Germinal center (tissue), 1 donor: ENCODE data around the gene TRIM56.
"Not testable (repeated sequence)": the region's sequence is repeated elsewhere in the genome, so short reads cannot be mapped to it uniquely, and the experiment has no call there.

ENCODE experiments used
- DNase-seq: peaks from one replicate; pipeline ENCODE4 v3.0.0; 2012; ENCODE audit warnings: mixed read lengths, low spot score

The TRIM56 gene

GRCh38 chr7:101092266-101092905 is 7.1 kb downstream of the TRIM56 start:
- DNase-seq: not testable (repeated sequence)

- DNase-seq: no peak
These were observed 8.6 kb downstream of the TRIM56 start for GRCh38 chr7:101093906-101094305.

- DNase-seq: no peak
These were observed 9.1 kb downstream of the TRIM56 start for GRCh38 chr7:101094376-101094775.

GRCh38 chr7:101094791-101095375 is 9.6 kb downstream of the TRIM56 start:
- no peak for DNase-seq

- no peak for DNase-seq
These were observed 11.2 kb downstream of the TRIM56 start for GRCh38 chr7:101096331-101096956.

- DNase-seq: no peak
These were observed 11.7 kb downstream of the TRIM56 start for GRCh38 chr7:101096957-101097347.

GRCh38 chr7:101097561-101097960 is 12.3 kb downstream of the TRIM56 start:
- DNase-seq: no peak

GRCh38 chr7:101099969-101100781 is 14.9 kb downstream of the TRIM56 start:
- no peak for DNase-seq

GRCh38 chr7:101100858-101101847 is 15.9 kb downstream of the TRIM56 start:
- no peak for DNase-seq

- DNase-seq: no peak
These were observed 16.7 kb downstream of the TRIM56 start for GRCh38 chr7:101102026-101102425.

- DNase-seq: not testable (repeated sequence)
These were observed 18.4 kb downstream of the TRIM56 start for GRCh38 chr7:101103701-101104100.

GRCh38 chr7:101104193-101104713 is 19.0 kb downstream of the TRIM56 start:
- DNase-seq: no peak

- DNase-seq: no peak
These were observed 19.5 kb downstream of the TRIM56 start for GRCh38 chr7:101104799-101105198.

GRCh38 chr7:101105248-101105647 is 20.0 kb downstream of the TRIM56 start:
- DNase-seq: not testable (repeated sequence)

- DNase-seq: no peak
These were observed 21.1 kb downstream of the TRIM56 start for GRCh38 chr7:101106386-101106785.

GRCh38 chr7:101108330-101108857 is 23.1 kb downstream of the TRIM56 start:
- DNase-seq: no peak

- DNase-seq: no peak
These were observed 23.7 kb downstream of the TRIM56 start for GRCh38 chr7:101108961-101109360.

GRCh38 chr7:101109368-101109767 is 24.1 kb downstream of the TRIM56 start:
- DNase-seq: no peak

GRCh38 chr7:101111261-101111660 is 26.0 kb downstream of the TRIM56 start:
- no peak for DNase-seq

GRCh38 chr7:101112233-101112632 is 27.0 kb downstream of the TRIM56 start:
- no peak for DNase-seq

GRCh38 chr7:101113140-101113539 is 27.9 kb downstream of the TRIM56 start:
- not testable (repeated sequence) for DNase-seq
